Testis (tissue), 2 donors: Measurements from ENCODE around the gene MED9.

ENCODE experiments used
- POLR2A ChIP-seq: fragments of 450-650 bp; IDR thresholded peaks from one replicate; pipeline ENCODE4 v1.6.1; 2017; ENCODE audit warnings: antibody characterized with exemption, mild to moderate bottlenecking, moderate library complexity
- TF ChIP-seq, protein P1 (sequence below), 3 experiments: fragments of 450-650 bp in 2 of 3; fragments of 200-600 bp in 1 of 3; sonication (generic) in 1 of 3; IDR thresholded peaks; one replicate each; pipeline ENCODE4 v1.5.1; 2016 to 2019; ENCODE audit warnings: antibody characterized with exemption in 3 of 3, mild to moderate bottlenecking in 2 of 3, moderate library complexity in 1 of 3

DNA sequence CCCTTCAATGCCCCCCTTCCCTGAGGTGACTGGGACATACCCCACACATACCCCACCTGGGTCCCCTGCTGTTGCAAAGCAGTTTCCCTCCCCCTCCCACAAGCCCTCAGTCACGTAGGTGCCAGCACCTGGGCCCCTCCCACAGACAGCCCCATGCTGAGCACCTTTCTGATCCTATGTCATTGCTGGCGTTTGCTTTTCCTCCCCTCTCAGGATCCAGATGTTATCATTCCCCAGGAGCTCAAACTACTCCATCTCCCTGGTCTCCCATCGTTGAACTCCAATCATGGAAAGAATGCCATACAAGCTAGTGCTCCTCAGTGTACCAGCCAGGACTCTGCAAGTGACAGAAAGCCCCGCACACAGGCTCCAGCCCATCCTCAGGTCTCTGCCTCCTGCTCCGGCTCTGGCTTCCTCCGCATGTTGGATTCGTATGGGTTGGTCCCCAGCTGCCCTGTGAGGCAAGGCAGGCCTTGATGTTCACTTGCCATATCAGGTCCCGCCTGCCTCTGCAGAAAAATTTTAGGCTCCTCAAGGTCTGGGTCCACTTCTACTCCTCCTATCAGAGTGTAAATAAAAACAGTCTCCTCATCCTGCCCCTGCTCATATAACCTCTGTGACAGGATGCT, 31.4 kb upstream of the MED9 start:
- TF ChIP-seq, protein P1, sequence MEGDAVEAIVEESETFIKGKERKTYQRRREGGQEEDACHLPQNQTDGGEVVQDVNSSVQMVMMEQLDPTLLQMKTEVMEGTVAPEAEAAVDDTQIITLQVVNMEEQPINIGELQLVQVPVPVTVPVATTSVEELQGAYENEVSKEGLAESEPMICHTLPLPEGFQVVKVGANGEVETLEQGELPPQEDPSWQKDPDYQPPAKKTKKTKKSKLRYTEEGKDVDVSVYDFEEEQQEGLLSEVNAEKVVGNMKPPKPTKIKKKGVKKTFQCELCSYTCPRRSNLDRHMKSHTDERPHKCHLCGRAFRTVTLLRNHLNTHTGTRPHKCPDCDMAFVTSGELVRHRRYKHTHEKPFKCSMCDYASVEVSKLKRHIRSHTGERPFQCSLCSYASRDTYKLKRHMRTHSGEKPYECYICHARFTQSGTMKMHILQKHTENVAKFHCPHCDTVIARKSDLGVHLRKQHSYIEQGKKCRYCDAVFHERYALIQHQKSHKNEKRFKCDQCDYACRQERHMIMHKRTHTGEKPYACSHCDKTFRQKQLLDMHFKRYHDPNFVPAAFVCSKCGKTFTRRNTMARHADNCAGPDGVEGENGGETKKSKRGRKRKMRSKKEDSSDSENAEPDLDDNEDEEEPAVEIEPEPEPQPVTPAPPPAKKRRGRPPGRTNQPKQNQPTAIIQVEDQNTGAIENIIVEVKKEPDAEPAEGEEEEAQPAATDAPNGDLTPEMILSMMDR (IDR thresholded peaks at IDR 0.05): no peak
- TF ChIP-seq POLR2A: no peak
